ENCODE results near the gene SVBP.

DNA sequence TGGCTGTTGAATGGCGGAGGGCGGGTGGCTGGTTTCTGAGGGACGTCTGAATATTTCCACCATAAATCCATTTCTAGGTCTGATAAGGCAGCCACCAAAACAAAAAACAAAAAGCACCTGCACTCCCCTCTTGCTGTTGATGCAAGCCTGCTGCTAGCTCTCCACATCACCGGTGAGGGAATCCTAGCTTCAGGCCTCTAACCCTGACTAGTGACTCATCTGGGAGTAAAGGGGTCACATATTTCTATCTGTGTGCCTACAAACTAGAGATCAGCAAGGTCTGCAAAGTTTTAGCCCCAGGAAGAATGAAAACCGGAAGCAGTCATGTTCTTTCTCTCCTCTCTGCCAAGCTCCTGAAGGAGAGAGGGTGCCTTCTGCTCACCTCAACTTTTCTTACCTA, 10.6 kb downstream of the SVBP start:
- TF ChIP-seq, protein P1, sequence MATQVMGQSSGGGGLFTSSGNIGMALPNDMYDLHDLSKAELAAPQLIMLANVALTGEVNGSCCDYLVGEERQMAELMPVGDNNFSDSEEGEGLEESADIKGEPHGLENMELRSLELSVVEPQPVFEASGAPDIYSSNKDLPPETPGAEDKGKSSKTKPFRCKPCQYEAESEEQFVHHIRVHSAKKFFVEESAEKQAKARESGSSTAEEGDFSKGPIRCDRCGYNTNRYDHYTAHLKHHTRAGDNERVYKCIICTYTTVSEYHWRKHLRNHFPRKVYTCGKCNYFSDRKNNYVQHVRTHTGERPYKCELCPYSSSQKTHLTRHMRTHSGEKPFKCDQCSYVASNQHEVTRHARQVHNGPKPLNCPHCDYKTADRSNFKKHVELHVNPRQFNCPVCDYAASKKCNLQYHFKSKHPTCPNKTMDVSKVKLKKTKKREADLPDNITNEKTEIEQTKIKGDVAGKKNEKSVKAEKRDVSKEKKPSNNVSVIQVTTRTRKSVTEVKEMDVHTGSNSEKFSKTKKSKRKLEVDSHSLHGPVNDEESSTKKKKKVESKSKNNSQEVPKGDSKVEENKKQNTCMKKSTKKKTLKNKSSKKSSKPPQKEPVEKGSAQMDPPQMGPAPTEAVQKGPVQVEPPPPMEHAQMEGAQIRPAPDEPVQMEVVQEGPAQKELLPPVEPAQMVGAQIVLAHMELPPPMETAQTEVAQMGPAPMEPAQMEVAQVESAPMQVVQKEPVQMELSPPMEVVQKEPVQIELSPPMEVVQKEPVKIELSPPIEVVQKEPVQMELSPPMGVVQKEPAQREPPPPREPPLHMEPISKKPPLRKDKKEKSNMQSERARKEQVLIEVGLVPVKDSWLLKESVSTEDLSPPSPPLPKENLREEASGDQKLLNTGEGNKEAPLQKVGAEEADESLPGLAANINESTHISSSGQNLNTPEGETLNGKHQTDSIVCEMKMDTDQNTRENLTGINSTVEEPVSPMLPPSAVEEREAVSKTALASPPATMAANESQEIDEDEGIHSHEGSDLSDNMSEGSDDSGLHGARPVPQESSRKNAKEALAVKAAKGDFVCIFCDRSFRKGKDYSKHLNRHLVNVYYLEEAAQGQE (IDR thresholded peaks at IDR 0.05) = no peak
- TF ChIP-seq CEBPB (IDR thresholded peaks at IDR 0.05) = no peak
- TF ChIP-seq MYC (IDR thresholded peaks at IDR 0.05; ENCODE audit: borderline replicate concordance, low read length) = no peak
- TF ChIP-seq, protein P2, sequence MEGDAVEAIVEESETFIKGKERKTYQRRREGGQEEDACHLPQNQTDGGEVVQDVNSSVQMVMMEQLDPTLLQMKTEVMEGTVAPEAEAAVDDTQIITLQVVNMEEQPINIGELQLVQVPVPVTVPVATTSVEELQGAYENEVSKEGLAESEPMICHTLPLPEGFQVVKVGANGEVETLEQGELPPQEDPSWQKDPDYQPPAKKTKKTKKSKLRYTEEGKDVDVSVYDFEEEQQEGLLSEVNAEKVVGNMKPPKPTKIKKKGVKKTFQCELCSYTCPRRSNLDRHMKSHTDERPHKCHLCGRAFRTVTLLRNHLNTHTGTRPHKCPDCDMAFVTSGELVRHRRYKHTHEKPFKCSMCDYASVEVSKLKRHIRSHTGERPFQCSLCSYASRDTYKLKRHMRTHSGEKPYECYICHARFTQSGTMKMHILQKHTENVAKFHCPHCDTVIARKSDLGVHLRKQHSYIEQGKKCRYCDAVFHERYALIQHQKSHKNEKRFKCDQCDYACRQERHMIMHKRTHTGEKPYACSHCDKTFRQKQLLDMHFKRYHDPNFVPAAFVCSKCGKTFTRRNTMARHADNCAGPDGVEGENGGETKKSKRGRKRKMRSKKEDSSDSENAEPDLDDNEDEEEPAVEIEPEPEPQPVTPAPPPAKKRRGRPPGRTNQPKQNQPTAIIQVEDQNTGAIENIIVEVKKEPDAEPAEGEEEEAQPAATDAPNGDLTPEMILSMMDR (IDR thresholded peaks at IDR 0.05) = no peak
- no peak for TF ChIP-seq POLR2A (IDR thresholded peaks at IDR 0.05; ENCODE audit: low read length)
- TF ChIP-seq HDAC2 (IDR thresholded peaks at IDR 0.05) = no peak
- TF ChIP-seq GATA3 (IDR thresholded peaks at IDR 0.05; ENCODE audit: borderline replicate concordance) = no peak
- no peak for TF ChIP-seq ZC3H11A (IDR thresholded peaks at IDR 0.05)
- no peak for TF ChIP-seq CBX2 (IDR thresholded peaks at IDR 0.05; ENCODE audit: borderline replicate concordance, low read depth)
- TF ChIP-seq KDM5A (IDR thresholded peaks at IDR 0.05) = no peak
- TF ChIP-seq, protein P3, sequence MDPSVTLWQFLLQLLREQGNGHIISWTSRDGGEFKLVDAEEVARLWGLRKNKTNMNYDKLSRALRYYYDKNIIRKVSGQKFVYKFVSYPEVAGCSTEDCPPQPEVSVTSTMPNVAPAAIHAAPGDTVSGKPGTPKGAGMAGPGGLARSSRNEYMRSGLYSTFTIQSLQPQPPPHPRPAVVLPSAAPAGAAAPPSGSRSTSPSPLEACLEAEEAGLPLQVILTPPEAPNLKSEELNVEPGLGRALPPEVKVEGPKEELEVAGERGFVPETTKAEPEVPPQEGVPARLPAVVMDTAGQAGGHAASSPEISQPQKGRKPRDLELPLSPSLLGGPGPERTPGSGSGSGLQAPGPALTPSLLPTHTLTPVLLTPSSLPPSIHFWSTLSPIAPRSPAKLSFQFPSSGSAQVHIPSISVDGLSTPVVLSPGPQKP (IDR thresholded peaks at IDR 0.05; ENCODE audit: low read depth, low read length) = no peak
- TF ChIP-seq ESRRA (IDR thresholded peaks at IDR 0.05; ENCODE audit: borderline replicate concordance, low read length) = no peak
- TF ChIP-seq RAD21 (conservative IDR thresholded peaks at IDR 0.05 in 1 of 2, IDR thresholded peaks at IDR 0.05 in 1 of 2) = no peak
- TF ChIP-seq TP53 (CRISPR knock-in tag; IDR thresholded peaks at IDR 0.05) = no peak

Data from A549 (cell line).